LNCAP (cell line): Measurements from ENCODE around the gene MNAT1.

Source experiments
- CTCF ChIP-seq: fragments of 450-650 bp; IDR thresholded peaks from 2 replicates; pipeline ENCODE4 v1.5.1; 2017; ENCODE audit warnings: mild to moderate bottlenecking

MNAT1 gene

GRCh38 chr14:60946773-60947172, 212.2 kb downstream of the MNAT1 start:
- no peak for TF ChIP-seq CTCF

GRCh38 chr14:60951776-60952435, 217.3 kb downstream of the MNAT1 start:
- no peak for TF ChIP-seq CTCF

GRCh38 chr14:60956202-60956601, 221.6 kb downstream of the MNAT1 start:
- no peak for TF ChIP-seq CTCF

GRCh38 chr14:60956632-60957031, 222.1 kb downstream of the MNAT1 start:
- no peak for TF ChIP-seq CTCF

GRCh38 chr14:60958146-60958545, 223.6 kb downstream of the MNAT1 start:
- no peak for TF ChIP-seq CTCF

GRCh38 chr14:60963761-60964160, 229.2 kb downstream of the MNAT1 start:
- TF ChIP-seq CTCF = no peak

GRCh38 chr14:60964904-60965303, 230.3 kb downstream of the MNAT1 start:
- no peak for TF ChIP-seq CTCF

GRCh38 chr14:60965402-60965801, 230.8 kb downstream of the MNAT1 start:
- TF ChIP-seq CTCF = no peak
